HG03196 (cell line): ENCODE results near the gene DIPK1B.
"Not testable (repeated sequence)": the region's sequence is repeated elsewhere in the genome, so short reads cannot be mapped to it uniquely, and the experiment has no call there.

ENCODE experiments used
- ATAC-seq: cut with Tn5 transposase; IDR thresholded peaks from one replicate; pipeline ENCODE4 v1.9.1; 2021; ENCODE audit not compliant: unreplicated experiment

The DIPK1B gene

DNA sequence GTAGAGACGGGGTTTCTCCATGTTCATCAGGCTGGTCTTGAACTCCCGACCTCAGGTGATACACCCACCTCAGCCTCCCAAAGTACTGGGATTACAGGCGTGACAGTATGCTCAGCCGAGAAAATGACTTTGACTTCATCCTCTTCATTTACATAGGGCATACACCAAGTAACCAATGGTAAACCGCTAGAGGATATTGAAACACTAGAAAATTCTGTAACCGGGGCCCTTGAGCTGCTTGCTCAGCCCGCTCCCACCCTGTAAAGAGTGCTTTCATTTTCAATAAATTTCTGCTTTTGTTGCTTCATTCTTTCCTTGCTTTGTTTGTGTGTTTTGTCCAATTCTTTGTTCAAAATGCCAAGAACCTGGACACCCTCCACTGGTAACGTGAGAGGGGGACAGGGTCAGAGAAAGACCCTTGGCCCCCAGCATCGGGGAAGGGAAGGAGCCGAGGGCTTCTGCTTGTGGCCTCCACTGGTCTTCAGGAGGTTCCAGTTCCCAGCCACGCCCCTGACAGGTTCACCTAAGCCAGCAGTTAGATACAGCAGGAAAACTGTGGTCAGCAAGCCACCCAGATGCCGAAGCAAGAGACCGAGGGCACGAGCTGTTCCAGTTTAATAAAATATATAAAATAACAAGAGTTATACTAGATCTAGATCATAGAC lies 53.5 kb downstream of the DIPK1B start:
- ATAC-seq: not testable (repeated sequence)

DNA sequence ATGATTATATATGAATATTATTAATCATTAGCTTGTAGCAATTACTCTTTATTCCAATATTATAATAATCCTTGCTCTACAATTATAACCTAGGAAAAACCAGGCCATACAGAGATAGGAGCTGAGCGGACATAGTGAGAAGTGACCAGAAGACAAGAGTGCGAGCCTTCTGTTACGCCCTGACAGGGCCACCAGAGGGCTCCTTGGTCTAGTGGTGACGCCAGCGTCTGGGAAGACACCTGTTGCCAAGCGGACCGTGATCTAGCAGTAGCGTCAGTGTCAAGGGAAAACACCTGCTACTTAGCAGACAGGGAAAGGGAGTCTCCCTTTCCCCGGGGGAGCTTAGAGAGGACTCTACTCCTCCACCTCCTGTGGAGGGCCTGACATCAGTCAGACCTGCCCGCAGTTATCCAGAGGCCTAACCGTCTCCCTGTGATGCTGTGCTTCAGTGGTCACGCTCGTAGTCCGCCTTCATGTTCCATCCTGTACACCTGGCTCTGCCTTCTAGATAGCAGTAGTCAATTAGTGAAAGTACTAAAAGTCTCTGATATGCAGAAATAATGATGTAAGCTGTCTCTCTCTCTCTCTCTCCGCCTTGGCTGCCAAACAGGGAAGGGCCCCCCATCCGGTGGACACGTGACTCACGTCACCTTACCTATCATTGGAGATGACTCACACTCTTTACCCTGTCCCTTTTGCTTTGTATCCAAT lies 54.2 kb downstream of the DIPK1B start:
- ATAC-seq: not testable (repeated sequence)

- no peak for ATAC-seq
Observed at GRCh38 chr9:136769710-136770191, 57.4 kb downstream of the DIPK1B start.

DNA sequence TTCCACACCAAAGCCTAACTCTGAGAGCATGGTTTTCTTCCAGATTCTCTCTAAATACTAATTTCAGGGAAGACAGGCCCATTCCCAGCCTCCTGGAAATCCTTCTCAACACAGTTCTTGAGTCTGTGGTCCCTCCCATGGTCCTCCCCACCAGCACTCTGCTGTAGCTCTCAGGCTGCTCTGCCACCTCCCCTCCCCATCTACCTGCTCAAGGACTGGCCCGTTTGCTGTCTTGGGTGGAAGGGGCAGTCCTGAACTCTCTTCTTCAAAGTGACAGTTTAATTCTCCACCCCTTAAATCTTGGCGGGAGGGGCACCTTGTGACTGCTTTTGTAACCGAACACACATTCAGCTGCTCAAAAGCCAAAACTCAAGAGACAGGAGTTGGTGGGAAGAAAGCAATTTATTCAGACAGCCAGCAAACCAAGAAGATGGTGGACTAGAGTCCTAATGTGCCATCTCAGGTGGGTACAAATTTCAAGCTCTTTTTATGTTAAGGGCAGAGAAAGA lies 59.6 kb downstream of the DIPK1B start:
- ATAC-seq: no peak

- no peak for ATAC-seq
Observed at GRCh38 chr9:136773386-136774044, 61.1 kb downstream of the DIPK1B start.
